Right forelimb (tissue), 1 donor: ENCODE data around the gene TIPARP.
"Not testable (repeated sequence)": the region's sequence is repeated elsewhere in the genome, so short reads cannot be mapped to it uniquely, and the experiment has no call there.

ENCODE experiments used
- DNase-seq: peaks from one replicate; pipeline ENCODE4 v3.0.0-alpha.2; 2018

The TIPARP gene

GRCh38 chr3:156716105-156716862 is 41.9 kb downstream of the TIPARP start:
- no peak for DNase-seq

- DNase-seq, result no peak
Observed at GRCh38 chr3:156718622-156719306, 44.4 kb downstream of the TIPARP start.

GRCh38 chr3:156720826-156721225 is 46.4 kb downstream of the TIPARP start:
- DNase-seq, result no peak

- no peak for DNase-seq
Observed at GRCh38 chr3:156721687-156722618, 47.6 kb downstream of the TIPARP start.

GRCh38 chr3:156723182-156723619 is 48.8 kb downstream of the TIPARP start:
- no peak for DNase-seq

GRCh38 chr3:156725682-156726081 is 51.3 kb downstream of the TIPARP start:
- no peak for DNase-seq

GRCh38 chr3:156726456-156726855 is 52.1 kb downstream of the TIPARP start:
- DNase-seq, result no peak

- no peak for DNase-seq
Observed at GRCh38 chr3:156727519-156728205, 53.3 kb downstream of the TIPARP start.

GRCh38 chr3:156728267-156728985 is 54.0 kb downstream of the TIPARP start:
- no peak for DNase-seq

GRCh38 chr3:156729460-156730179 is 55.2 kb downstream of the TIPARP start:
- no peak for DNase-seq

- DNase-seq, result no peak
Observed at GRCh38 chr3:156731813-156732212, 57.4 kb downstream of the TIPARP start.

- DNase-seq, result no peak
Observed at GRCh38 chr3:156732261-156732660, 57.9 kb downstream of the TIPARP start.

- no peak for DNase-seq
Observed at GRCh38 chr3:156732715-156733421, 58.5 kb downstream of the TIPARP start.

GRCh38 chr3:156734661-156735060 is 60.3 kb downstream of the TIPARP start:
- DNase-seq, result not testable (repeated sequence)

GRCh38 chr3:156735471-156735870 is 61.1 kb downstream of the TIPARP start:
- no peak for DNase-seq

GRCh38 chr3:156737049-156737448 is 62.7 kb downstream of the TIPARP start:
- DNase-seq, result not testable (repeated sequence)

GRCh38 chr3:156738251-156738650 is 63.9 kb downstream of the TIPARP start:
- no peak for DNase-seq

- no peak for DNase-seq
Observed at GRCh38 chr3:156739976-156740375, 65.6 kb downstream of the TIPARP start.

GRCh38 chr3:156740581-156740980 is 66.2 kb downstream of the TIPARP start:
- not testable (repeated sequence) for DNase-seq

- DNase-seq, result no peak
Observed at GRCh38 chr3:156741935-156742334, 67.5 kb downstream of the TIPARP start.
